K562 (cell line): ENCODE results near the gene PHPT1. TPM values are rescaled to one million over a fixed set of nuclear protein-coding genes. Genes with fewer than 3 reads are reported as not detected.

Experiments used
- ATF3 ChIP-seq, 2 experiments: fragments of 450-650 bp in 1 of 2; sonication (generic) in 1 of 2; formaldehyde crosslinking in 1 of 2; IDR thresholded peaks in 1 of 2; conservative IDR thresholded peaks in 1 of 2; 2 replicates each; pipeline versions ENCODE4 v1.6.1 to v1.8.1; 2016 to 2023; ENCODE audit warnings: mild to moderate bottlenecking in 2 of 2, moderate library complexity in 2 of 2, inconsistent platforms in 1 of 2, missing genetic modification reagents in 1 of 2
- CBX8 ChIP-seq: fragments of 200-600 bp; sonication (generic); IDR thresholded peaks from 2 replicates; pipeline ENCODE4 v1.6.1; 2012; ENCODE audit warnings: borderline replicate concordance, mixed run types, low read depth, mild to moderate bottlenecking, moderate library complexity, mixed read lengths, low read length, control low read depth, inconsistent platforms; ENCODE audit not compliant: poor library complexity, severe bottlenecking; ENCODE audit errors: extremely low read depth
- CREBBP ChIP-seq: IDR thresholded peaks from one replicate; pipeline ENCODE4 v1.6.1; 2012; ENCODE audit warnings: low read depth, mild to moderate bottlenecking, control low read depth, inconsistent platforms, low read length
- EWSR1 ChIP-seq: fragments of 450-650 bp; IDR thresholded peaks from 2 replicates; pipeline ENCODE4 v1.6.1; 2018; ENCODE audit warnings: borderline replicate concordance, mild to moderate bottlenecking, low read depth, moderate library complexity; ENCODE audit not compliant: partially characterized antibody
- HDAC8 ChIP-seq: fragments of 450-650 bp; IDR thresholded peaks from 2 replicates; pipeline ENCODE4 v1.6.1; 2016; ENCODE audit warnings: mild to moderate bottlenecking, missing genetic modification characterization, moderate library complexity, missing compliant biosample characterization
- HINFP ChIP-seq: fragments of 450-650 bp; conservative IDR thresholded peaks from 2 replicates; pipeline ENCODE4 v1.6.1; 2016; ENCODE audit warnings: missing genetic modification characterization, low read depth, mild to moderate bottlenecking, control low read depth, missing compliant biosample characterization
- PREB ChIP-seq: sonication (generic); formaldehyde crosslinking; IDR thresholded peaks from 2 replicates; pipeline ENCODE4 v1.8.1; 2023; ENCODE audit warnings: mild to moderate bottlenecking, missing genetic modification reagents
- RBM39 ChIP-seq: fragments of 200-400 bp; formaldehyde crosslinking; optimal IDR thresholded peaks from 2 replicates; pipeline ENCODE3; 2018; ENCODE audit warnings: low read depth, low read length
- RHOXF2B ChIP-seq: fragments of 250-450 bp; sonication (Bioruptor Pico); conservative IDR thresholded peaks from 2 replicates; pipeline ENCODE4 v1.5.1; 2021
- RREB1 ChIP-seq: fragments of 250-450 bp; sonication (Bioruptor Pico); IDR thresholded peaks from 2 replicates; pipeline ENCODE4 v1.4.0; 2020
- ZMIZ1 ChIP-seq, 2 experiments: fragments of 150-350 bp in 1 of 2; IDR thresholded peaks; 2 replicates each; pipeline ENCODE4 v1.6.1; 2012 to 2016; ENCODE audit warnings: low read depth in 2 of 2, low read length in 2 of 2, mild to moderate bottlenecking in 1 of 2, moderate library complexity in 1 of 2
- polyA plus RNA-seq, 8 experiments: library from polyadenylated mRNA; depleted of rRNA in 4 of 8; stranded (reverse) in 5 of 8; unstranded in 3 of 8; fragments of >200 nt; fragmentation: Nextera tagmentation in 2 of 8; fragmentation: Illumina TruSeq in 1 of 8; extraction: Ambion mirVana in 2 of 8; extraction: Trizol in 1 of 8; gene quantifications; 2 replicates each; pipeline versions ENCODE4 v1.2.1 to v1.2.3, GENCODE V29; 2011 to 2014; ENCODE audit warnings: inconsistent platforms in 1 of 8, missing spikeins in 1 of 8
- total RNA-seq, 7 experiments: library from RNA; depleted of rRNA in 6 of 7; stranded (reverse); fragments of >200 nt in 6 of 7; fragmentation: Illumina TruSeq in 2 of 7; extraction: Trizol in 2 of 7; gene quantifications; 2 replicates each; pipeline versions ENCODE4 v1.2.1 to v1.2.3, GENCODE V29; 2011 to 2021; ENCODE audit warnings: low replicate concordance in 1 of 7

The PHPT1 gene
- total and polyA plus RNA-seq, 9 of the 15 experiments (the other 6 are each of a cell fraction or from before 2014, with no cell fraction given), result 20.9 to 166 (median 129) TPM

- TF ChIP-seq HINFP (tag) (no peak), ATF3 (IDR thresholded peaks at IDR 0.05) (peak; percentile 93), ATF3 (CRISPR knock-in tag; conservative IDR thresholded peaks at IDR 0.05) (peak; percentile 70; the same call in 1 of the 2 replicates), ZMIZ1 (IDR thresholded peaks at IDR 0.05; ENCODE audit: low read depth in 2 of 2, low read length in 2 of 2) (peak in 1 of 2 experiments; percentile 62; a peak in 2 of 4 replicates), RHOXF2B (CRISPR knock-in tag) (no peak), CREBBP (no peak), EWSR1 (no peak), RBM39 (no peak), RREB1 (CRISPR knock-in tag) (no peak), PREB (CRISPR knock-in tag) (no peak), CBX8 (no peak), HDAC8 (tag) (no peak)
Observed at GRCh38 chr9:136882109-136882946, 33.1 kb downstream of the PHPT1 start (continued).
